CD4-positive, alpha-beta T cell treated with Interleukin-21 for 1 hour (primary cell): ENCODE data around the gene TNFRSF6B.
"Not testable (repeated sequence)": the region's sequence is repeated elsewhere in the genome, so short reads cannot be mapped to it uniquely, and the experiment has no call there.

Experiments used
- DNase-seq: peaks from one replicate; pipeline ENCODE4 v3.0.0-alpha.2; 2020

TNFRSF6B gene

DNA sequence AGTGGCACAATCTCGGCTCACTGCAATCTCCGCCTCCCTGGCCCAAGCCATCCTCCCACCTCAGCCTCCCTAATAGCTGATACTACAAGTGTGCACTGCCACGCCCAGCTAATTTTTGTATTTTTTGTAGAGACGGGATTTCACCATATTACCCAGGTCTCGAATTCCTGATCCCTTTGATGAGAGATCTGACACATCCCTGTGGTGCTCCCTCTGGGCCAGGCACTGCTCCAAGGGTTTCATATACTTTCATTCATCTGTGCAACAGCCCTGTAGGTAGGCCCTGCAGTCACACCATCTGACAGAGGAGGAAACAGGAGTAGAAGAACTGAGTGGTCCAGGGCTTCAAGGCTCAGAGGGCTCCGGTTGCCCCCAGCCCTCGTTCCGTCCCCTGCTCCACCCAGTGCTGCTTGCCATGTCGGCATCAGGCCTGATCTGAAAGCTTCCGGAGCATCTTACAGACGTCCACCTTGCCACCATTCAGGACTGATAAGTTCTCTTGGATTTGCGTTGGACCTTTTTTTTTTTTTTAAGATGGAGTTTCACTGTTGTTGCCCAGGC, 14.7 kb downstream of the TNFRSF6B start:
- no peak for DNase-seq

DNA sequence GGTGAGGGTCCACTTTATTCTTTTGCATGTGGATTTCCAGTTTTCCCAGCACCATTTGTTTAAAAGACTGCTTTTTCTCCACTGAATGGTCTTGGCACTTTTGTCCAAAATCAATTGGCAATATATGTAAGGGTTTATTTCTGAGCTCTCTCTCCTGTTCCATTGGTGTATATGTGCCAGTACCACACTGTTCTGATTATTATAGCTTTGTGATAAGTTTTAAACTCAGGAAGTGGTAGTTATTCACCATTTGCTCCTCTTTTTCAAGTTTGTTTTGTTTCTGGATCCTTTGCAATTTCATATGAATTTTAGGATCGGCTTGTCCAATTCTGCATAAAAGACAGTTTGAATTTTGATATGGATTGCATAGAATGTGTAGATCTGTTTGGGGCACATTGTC, 15.7 kb downstream of the TNFRSF6B start:
- DNase-seq = no peak

DNA sequence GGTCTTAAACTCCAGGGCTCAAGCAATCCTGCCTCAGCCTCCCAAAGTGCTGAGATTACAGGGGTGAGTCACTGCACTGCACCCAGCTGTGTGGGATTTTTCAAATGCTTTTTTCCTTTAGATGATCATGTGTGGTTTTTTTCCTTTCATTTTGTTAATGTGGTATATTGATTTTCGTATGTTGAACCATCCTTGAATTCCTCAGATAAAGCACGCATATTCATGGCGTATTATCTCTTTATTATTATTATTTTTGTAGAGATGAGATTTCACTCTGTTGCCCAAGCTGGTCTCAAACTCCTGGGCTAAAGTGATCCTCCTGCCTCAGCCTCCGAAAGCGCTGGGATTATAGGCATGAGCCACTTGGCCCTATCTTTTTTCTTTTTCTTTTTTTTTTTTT, 18.4 kb downstream of the TNFRSF6B start:
- DNase-seq = no peak

DNA sequence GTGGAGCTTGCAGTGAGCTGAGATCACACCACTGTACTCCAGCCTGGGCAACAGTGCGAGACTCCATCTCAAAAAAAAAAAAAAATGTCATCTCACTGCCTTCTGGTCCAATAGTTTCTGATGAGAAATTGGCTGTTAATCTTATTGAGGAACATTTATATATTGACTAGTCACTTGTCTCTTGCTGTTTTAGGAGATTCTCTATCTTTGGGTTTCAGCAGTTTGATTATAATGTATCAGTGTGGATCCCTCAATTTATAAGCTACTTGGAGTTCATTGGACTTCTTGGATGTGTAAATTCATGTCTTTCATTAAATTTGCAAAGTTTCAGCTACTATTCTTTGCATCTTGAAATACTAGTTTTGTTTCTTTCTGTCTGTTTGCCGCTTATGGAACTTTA, 22.5 kb downstream of the TNFRSF6B start:
- DNase-seq = no peak

DNA sequence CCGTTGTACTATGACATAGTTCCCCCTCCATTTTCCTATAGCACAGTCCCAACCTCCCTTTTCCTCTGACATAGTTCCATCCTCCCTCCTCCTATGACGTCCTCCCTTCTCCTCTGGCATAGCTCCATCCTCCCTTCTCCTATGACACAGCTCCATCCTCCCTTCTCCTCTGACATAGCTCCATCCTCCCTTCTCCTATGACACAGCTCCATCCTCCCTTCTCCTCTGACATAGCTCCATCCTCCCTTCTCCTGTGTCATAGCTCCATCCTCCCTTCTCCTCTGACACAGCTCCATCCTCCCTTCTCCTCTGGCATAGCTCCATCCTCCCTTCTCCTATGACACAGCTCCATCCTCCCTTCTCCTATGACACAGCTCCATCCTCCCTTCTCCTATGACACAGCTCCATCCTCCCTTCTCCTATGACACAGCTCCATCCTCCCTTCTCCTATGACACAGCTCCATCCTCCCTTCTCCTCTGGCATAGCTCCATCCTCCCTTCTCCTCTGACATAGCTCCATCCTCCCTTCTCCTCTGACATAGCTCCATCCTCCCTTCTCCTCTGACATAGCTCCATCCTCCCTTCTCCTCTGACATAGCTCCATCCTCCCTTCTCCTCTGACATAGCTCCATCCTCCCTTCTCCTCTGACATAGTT, 26.6 kb downstream of the TNFRSF6B start:
- not testable (repeated sequence) for DNase-seq

DNA sequence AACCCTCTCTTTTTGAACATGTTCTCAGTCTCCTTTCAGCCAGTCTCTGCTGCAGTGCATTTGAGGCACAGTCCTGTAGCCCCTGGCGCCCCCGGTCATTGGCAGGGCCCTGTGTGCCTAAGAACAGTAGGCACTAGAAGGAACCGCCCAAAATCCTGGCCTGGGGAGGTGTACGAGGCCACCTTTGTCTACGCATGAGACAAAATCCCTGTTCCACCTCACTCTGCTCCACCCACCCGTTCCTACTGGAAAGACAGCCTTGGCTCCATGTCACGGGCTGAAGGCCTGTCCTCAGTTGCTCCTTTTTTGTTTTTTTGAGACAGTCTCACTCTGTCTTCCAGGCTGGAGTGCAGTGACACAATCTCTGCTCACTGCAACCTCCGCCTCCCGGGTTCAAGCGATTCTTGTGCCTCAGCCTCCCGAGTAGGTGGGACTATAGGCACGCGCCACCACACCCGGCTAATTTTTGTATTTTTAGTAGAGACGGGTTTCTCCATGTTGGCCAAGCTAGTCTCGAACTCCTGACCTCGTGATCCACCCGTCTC, 33.8 kb downstream of the TNFRSF6B start:
- not testable (repeated sequence) for DNase-seq

DNA sequence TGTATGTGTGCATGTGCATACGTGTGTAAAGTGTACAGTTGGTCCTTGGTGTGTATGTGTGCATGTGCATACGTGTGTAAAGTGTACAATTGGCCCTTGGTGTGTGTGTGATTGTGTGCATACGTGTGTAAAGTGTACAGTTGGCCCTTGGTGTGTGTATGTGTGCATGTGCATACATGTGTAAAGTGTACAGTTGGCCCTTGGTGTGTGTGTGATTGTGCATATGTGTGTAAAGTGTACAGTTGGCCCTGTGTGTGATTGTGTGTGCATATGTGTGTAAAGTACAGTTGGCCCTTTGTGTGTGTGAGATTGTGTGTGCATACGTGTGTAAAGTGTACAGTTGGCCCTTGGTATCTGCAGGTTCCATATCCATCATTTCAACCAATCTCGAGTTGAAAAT, 35.0 kb downstream of the TNFRSF6B start:
- no peak for DNase-seq

DNA sequence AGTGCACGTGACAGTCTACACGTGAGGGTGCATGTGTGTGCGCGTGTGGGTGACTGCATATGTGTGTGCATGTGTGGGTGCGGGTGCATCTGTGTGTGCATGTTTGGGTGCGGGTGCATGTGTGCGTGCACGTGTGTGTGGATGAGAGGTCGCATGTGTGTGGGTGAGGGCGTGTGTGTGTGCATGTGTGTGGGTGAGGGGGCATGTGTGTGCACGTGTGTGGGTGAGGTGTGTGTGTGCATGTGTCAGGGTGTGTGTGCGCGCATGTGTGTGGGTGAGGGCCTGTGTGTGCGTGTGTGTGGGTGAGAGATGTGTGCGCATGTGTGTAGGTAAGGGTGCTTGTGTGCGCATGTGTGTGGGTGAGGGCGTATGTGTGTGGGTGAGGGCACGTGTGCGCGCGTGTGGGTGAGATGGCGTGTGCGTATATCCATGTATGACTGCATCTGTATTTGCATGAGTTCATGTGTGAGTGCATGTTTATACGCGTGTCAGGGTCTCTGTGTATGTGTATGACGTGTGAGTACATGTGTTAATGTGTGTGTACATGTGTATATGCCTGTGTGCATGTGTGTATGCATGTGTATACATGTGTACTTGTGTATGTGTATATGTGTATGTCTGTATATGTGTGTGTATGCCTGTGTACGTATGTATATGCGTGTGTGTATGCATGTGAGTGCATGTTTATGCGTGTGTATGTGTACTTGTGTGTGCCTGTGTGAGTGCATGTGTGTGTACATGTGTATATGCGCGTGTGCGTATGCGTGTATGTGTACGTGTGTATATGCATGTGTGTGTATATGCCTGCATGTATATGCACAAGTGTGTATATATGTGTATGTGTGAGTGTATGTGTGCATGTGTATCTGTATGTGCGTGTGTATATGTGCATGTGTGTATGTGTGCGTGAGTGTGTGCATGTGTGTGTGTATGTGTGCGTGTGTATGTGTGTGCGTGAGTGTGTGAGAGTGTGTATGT, 36.0 kb downstream of the TNFRSF6B start:
- no peak for DNase-seq

DNA sequence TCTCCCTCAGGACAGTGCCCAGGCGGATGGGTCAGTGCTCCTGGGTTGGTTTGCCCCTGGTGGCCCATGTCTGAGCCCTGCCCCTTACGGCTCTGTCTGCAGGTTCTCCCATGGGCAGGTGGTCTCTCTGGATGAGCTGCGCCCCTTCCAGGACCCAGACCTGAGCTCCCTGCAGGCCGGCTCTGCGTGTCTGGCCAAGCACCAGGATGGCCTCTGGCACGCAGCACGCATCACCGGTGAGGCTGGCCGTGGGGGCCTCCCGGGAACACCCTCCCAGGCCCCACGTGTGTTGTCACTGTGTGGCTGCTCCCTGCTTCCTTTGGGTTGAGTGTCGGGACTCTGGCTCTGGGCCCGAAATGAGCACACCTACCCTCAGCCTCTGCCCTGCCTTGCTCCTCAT, 36.7 kb downstream of the TNFRSF6B start:
- no peak for DNase-seq

DNA sequence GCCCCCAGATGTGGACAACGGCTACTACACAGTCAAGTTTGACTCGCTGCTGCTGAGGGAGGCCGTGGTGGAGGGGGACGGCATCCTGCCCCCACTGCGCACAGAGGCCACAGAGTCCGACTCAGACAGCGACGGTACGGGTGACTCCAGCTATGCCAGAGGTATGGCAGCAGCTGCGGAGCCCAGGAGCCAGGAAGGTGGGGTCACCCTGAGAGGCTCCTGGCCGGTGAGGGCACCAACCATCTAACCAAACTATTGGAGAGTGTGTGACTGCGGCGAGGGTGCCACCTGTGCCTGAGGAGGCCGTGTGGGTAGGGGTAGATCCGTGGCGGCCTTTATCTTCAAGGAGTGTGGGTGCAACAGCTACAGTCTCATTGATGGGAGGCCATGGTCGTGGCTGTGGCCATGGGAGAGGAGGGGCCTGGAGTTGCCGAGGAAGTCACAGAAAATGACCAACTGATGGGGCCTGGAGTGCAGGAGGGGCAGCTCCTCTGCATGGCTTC, 37.2 kb downstream of the TNFRSF6B start:
- DNase-seq = no peak

DNA sequence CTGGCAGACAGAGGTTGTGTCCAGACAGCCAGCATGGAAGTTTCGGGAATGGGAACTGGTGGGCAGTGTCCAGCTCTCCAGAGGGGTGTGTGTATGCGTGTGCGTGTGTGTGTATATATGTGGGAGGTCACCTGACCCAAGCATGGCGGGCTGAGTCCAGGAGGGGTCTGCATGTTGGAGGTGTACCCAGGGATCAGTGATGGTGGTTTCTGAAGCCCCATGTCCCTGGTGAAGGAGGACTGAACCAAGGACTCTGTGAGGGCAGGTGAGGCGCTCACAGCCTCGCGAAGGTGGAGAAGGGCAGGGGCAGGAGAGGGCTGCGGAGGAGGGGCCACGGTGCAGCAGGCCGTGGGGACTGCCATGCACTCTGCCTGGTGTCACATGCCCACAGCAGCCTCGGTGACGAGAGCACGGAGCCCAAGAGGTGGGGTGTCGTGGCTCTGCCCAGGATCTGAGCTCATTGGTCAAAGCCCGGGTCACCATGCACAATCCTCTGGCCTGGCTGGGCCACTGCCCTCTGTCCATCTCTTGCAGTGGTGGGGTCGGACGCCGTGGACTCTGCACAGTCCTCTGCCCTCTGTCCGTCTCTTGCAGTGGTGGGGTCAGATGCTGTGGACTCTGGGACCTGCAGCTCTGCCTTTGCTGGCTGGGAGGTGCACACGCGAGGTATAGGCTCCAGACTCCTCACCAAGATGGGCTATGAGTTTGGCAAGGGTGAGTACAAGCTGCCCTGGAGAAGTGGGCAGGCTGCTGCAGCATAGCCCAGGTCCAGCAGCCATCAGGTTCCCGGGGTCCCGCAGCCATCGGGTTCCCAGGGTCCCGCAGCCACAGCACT, 37.9 kb downstream of the TNFRSF6B start:
- DNase-seq = no peak

DNA sequence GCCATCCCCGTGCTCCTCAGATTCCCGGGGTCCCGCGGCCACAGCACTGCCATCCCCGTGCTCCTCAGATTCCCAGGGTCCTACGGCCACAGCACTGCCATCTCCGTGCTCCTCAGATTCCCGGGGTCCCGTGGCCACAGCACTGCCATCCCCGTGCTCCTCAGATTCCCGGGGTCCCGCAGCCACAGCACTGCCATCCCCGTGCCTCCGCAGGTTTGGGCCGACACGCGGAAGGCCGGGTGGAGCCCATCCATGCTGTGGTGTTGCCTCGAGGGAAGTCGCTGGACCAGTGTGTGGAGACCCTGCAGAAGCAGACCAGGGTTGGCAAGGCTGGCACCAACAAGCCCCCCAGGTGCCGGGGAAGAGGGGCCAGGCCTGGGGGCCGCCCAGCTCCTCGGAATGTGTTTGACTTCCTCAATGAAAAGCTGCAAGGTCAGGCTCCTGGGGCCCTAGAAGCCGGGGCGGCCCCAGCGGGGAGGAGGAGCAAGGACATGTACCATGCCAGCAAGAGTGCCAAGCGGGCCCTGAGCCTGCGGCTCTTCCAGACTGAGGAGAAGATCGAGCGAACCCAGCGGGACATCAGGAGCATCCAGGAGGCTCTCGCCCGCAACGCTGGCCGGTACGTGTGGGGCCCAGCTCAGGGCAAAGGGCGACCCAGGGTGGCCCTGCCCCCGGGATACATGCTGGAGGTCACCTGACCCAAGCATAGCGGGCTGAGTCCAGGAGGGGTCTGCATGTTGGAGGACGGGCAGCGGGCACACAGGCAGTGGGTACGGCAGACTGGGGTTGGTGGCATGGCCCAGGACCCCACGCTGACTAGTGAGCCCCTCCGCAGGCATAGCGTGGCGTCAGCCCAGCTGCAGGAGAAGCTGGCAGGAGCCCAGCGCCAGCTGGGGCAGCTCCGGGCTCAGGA, 38.8 kb downstream of the TNFRSF6B start:
- DNase-seq = no peak

DNA sequence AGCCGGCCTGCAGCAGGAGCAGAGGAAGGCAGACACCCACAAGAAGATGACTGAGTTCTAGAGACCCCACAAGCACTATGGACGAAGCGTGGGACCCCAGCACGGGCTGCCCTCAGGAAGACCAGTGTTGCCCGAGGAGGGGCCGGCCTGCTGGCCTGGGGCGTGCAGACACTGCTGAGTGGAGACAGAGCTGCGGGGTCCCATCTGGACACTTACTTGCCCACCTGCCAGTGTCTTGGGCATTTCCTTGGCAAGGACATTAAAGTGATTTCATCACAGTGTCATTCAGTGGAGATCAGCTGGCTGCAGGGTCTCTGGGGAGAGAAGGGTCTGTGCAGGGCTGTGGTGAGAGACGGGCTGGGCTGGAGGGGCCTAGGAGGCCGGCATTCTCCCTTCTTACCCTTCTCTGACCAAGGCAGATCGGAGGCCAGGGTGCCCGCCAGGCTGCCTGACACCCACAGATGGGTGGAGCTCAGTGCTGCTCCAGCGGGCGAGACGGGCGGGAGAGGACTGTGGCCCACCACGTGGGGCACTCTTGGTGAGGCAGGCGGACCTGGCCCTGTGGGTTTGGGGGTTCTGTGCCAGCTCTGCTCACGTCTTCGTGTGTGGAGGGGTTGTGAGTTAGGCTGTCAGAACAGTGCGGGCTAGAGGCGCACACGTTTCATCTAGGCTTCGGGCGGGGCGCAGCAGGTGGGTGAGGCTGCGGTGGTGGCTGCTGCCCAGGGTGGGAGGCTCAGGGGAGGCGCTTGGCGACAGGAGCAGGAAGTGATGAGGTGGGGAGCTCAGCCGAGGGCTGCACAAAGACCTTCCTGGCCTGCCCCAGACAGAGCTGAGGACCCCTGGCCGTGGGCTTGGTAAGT, 39.6 kb downstream of the TNFRSF6B start, which contains the start of gene LIME1:
LIME1 (plus strand) TSS at position 806 of the 860 bp plus-strand sequence. CDS start 886 bp downstream, outside the sequence.
- DNase-seq = peak; percentile 85

DNA sequence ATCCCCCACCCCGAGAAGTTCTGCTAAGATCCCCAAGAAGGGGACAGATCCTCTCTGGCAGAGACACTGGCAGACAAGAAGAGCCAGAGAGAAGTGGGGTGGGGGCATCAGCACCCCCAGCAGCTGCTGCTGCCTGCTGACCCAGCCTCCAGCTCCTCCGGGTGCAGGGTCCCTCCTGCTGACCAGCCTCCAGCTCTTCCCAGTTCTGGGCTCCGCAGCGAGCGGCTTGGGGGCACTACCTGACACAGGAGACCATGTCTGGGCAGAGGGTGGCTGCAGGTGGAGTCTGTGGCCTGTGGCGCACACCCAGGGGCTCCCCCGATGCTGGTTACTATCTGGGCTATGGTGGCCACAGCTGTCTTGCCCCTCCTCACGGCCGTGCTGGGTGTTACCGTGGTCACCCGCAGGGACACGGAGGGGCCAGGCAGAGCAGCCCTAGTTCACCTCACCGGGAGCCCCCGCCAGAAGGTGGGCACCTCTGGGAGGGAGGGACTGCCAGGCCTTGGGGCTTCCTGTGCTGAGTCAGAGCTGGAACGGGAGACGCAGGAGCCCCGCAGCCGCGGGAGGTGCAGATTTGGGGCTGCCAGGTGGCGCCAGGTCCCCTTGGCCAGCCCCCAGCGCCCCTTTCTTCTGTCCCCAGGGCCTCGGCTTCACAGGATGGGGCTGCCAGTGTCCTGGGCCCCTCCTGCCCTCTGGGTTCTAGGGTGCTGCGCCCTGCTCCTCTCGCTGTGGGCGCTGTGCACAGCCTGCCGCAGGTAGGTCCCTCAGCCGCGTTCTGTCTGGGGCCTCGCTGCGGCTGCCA, 40.6 kb downstream of the TNFRSF6B start:
- DNase-seq = peak; percentile 52

DNA sequence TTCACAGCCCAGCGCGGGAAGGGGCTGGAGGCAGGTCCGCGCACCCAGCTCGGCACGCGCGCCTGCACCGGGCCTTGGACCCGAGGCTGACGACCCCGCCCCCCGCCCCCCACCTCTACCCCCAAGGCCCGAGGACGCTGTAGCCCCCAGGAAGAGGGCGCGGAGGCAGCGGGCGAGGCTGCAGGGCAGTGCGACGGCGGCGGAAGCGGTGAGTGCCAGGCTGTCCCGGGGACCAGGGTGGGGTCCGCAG, 41.2 kb downstream of the TNFRSF6B start:
- no peak for DNase-seq

DNA sequence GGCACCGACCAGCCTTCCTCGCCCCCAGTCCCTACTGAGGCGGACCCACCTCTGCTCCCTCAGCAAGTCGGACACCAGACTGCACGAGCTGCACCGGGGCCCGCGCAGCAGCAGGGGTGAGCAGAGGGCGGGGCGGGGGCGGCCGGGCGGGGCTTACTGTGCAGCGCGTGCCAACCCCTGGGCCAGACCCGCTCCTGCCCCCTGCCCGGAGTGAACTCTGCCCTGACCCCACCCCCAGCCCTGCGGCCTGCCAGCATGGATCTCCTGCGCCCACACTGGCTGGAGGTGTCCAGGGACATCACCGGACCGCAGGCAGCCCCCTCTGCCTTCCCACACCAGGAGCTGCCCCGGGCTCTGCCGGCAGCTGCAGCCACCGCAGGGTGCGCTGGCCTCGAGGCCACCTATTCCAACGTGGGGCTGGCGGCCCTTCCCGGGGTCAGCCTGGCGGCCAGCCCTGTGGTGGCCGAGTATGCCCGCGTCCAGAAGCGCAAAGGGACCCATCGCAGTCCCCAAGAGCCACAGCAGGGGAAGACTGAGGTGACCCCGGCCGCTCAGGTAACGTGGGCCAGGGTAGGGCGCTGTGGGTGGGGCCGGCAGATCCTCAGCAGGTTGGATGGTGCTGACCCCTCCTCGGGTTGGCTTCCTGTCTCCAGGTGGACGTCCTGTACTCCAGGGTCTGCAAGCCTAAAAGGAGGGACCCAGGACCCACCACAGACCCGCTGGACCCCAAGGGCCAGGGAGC, 41.7 kb downstream of the TNFRSF6B start:
- peak; percentile 27 for DNase-seq

DNA sequence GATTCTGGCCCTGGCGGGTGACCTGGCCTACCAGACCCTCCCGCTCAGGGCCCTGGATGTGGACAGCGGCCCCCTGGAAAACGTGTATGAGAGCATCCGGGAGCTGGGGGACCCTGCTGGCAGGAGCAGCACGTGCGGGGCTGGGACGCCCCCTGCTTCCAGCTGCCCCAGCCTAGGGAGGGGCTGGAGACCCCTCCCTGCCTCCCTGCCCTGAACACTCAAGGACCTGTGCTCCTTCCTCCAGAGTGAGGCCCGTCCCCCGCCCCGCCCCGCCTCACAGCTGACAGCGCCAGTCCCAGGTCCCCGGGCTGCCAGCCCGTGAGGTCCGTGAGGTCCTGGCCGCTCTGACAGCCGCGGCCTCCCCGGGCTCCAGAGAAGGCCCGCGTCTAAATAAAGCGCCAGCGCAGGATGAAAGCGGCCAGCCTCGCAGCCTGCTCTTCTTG, 42.3 kb downstream of the TNFRSF6B start:
- DNase-seq = peak; percentile 46
